Lung microvascular endothelial cell (primary cell): ENCODE measurements around the gene CPAMD8. TPM values are rescaled to one million over a fixed set of nuclear protein-coding genes. Genes with fewer than 3 reads are reported as not detected.
"Not testable (repeated sequence)": the region's sequence is repeated elsewhere in the genome, so short reads cannot be mapped to it uniquely, and the experiment has no call there.

Experiments used
- DNase-seq, 2 donors: peaks; one replicate each; pipeline versions ENCODE4 v3.0.0 to v3.0.0-alpha.2; 2010; ENCODE audit warnings: low read depth in 2 of 2
- total RNA-seq: library from RNA; depleted of rRNA; stranded (reverse); fragments of >200 nt; gene quantifications from 2 replicates; pipeline ENCODE4 v1.2.1, GENCODE V29; 2014

Gene CPAMD8
- total RNA-seq, 1 donor from 2014 or later: 5.2 TPM

DNA sequence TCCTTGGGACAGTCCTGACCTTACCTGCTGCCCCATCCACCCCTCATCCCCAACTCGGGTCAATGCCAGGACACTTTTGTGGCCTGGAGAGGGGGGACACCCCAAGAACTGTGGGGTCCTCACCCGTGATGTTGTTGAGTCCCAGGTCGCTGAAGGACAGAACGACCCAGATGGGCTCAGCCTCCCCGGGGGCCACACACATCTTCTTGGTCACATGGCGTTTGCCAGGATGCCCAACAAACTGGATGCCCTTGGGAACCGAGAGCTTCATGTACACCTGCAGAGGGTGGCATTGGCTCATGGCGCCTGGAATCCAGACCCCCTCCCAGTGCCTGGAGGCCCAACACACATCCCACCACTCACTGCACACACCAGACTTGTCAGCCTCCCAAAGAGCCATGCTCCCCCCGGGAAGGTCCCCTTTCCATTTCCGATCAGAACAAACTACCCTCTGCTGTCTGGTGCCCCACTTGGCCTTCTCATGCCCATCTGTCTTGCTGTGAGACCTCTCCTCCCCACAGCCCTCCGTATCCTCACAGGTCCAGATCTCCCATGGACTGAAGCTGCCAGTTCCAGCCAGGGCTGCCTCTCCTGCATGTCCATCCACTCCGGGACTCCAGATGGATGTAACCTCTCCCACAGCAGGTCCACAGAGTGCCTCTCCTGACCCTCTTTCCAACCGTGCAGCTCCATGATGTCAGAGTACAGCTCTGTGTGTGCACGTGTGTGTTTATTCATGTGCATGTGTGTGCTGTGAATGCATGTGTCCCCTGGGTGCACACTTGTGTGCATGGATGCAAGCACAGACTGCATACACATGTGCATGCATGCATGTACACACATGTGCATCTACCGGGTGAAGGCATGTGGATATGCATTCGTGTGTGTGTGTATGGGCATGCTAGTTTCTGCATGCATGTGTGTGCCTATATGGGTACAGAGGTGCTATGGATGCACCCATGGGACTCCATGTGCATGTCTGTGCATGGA is 79.4 kb downstream of the CPAMD8 start:
- no peak for DNase-seq

DNA sequence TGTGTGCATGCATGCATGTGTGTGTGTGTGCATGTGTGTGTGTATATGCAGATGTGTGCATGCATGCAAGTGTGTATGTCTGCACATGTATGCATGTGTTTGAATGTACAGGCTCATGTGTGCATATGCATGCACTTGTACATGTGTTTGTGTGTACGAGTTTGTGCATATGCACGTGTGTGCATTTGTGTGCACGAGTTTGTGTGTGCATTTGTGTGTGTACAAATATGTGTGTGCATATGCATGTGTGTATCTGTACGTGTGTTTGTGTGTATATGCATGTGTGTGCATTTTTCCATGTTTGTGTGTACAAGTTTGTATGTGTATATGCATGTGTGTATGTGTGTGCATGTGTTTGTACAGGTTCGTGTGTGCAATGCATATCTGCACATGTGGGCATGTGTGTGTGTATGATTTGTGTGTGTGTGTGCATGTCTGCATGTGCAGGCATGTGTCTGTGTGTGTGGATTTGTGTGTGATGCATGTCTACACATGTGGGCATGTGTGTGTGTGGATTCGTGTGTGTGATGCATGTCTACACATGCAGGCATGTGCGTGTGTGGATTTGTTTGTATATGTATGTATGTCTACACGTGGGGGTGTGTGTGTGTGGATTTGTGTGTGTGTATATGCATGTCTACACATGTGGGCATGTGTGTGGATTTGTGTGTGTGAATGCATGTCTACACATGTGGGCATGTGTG is 80.7 kb downstream of the CPAMD8 start:
- DNase-seq: no peak

GRCh38 chr19:16945364-16945714 is 81.3 kb downstream of the CPAMD8 start:
- no peak for DNase-seq

GRCh38 chr19:16944626-16945363 is 81.8 kb downstream of the CPAMD8 start:
- no peak for DNase-seq

DNA sequence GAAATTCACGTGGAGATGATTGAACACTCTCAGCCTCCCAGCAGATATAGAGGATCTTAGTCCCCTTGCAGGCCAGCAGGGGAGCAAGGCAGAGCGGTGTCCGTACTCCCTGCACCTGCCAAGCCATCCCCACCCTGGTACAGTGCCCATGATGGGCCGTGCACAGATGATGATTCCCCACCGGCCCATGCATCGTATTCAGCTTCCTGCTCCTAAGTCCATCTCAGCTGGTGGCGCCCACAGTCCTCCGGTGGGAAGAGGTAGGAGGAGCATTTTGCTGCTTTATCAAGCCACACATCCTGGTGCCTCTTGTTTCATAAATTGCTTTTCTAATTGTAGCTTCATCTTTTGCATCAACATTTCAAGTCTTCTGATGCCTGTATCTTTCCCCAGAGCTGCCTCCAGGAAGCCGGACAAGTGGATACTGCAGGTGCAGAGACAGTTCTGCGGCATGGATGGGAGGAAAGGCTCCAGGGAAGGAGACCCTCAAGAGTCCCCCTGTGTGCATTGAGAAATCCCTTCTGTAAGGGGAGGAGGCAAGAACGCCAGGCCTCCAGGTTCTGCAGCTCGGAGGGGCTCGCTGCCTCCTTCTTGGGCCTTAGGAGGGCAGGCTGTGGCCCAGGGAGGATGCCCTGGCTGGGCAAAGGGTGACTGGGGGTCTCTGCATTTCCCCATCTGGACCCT is 82.5 kb downstream of the CPAMD8 start:
- no peak for DNase-seq

DNA sequence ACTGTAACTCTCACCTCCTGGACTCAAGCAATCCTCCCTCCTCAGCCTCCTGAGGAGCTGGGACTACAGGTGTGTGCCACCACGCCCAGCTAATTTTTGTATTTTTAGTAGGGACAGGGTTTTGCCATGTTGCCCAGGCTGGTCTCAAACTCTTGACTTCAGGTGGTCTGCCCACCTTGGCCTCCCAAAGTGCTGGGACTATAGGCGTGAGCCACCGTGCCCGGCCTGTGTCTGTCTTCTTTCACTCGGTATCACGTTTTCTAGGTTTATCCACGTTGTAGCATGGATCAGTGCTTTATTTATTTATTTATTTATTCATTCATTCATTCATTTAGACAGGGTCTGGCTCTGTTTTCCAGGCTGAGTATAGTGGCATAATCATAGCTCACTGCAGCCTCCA is 83.5 kb downstream of the CPAMD8 start:
- not testable (repeated sequence) for DNase-seq

GRCh38 chr19:16942583-16942982 is 84.0 kb downstream of the CPAMD8 start:
- DNase-seq: no peak

DNA sequence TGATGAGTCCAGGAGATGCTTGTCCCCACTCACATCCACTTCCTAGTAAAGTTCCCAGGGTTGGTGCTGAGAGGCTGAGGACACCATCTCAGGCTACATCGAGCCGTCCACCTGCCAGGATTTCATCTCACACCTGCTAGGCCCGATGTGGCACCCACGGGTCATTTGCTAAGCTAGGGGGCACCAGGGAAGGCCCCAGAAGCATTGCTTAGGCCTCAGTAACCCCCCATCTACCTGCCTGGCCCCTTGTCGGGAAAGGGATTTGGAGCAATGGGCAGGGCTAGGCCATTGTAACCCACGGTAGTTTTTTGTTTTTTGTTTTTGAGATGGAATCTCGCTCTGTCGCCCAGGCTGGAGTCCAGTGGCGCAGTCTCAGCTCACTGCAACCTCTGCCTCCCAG is 86.0 kb downstream of the CPAMD8 start:
- DNase-seq: no peak

GRCh38 chr19:16940063-16940462 is 86.5 kb downstream of the CPAMD8 start:
- not testable (repeated sequence) for DNase-seq

DNA sequence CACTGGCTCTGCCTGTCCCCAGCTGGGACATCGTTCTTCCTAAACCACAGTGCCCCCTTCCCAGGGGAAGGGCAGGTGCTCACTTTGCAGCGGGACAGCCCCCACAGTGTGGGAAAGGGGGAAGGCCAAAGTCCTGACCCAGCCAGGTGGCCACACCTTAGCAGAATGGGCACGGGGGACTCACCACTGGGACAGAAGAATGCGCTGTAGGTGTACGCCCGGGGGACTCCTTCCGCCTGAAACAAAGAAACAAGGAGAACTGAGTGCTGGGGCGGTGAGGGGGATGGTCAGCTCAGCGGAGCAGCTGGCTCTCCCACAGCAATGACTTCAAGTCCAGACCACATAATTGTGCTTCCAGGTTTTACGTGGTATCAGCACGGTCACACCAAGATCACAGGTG is 88.4 kb downstream of the CPAMD8 start:
- no peak for DNase-seq

DNA sequence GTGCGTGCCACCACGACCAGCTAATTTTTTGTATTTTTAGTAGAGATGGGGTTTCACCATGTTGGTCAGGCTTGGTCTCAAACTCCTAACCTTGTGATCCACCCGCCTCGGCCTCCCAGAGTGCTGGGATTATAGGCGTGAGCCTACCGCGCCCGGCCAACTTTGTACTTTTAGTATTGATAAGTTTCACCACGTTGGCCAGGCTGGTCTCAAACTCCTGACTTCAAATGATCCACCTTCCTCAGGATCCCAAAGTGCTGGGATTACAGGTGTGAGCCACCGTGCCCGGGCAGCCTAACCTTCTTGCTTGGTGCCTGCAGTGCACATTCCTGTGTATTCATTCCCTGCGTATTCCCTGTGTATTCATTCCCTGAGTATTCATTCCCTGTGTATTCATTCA is 88.8 kb downstream of the CPAMD8 start:
- DNase-seq: not testable (repeated sequence)

- no peak for DNase-seq
Observed at GRCh38 chr19:16936901-16937300, 89.7 kb downstream of the CPAMD8 start.

DNA sequence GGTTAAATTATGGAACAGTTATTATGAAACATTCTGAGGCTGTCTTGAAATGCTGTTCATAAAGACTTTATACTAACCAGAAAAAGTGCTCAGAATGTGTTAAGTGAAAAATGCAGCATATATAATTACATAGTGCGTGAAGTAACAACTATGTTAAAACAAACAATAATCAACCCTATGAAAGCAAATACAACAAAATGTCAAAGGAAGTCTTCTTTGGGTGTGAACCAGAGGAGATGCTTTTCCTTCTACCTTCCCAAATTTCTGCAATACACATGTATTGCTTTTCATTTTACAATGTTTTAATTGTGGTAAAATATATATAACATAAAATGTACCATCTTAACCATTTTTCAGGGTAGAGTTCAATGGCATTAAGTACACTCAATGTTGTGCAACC is 92.1 kb downstream of the CPAMD8 start:
- no peak for DNase-seq

DNA sequence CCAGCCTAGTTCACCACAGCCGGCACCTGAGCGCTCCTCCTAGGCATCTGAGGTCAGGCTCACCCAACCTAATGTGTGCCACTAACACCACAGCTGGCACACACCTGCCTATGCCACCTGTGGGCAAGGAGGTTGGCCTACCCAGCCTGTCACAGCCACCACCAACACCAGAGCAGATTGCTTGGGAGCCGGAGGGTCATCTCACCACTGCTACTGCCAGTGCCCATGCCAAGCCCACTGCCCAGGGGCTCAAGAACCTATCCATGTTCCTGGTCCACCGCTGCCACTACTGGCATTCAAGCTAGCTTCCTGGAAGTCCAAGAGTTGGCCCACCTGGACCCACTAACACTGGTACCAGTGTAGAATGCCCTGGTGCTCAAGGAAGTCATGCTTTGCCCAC is 95.3 kb downstream of the CPAMD8 start:
- no peak for DNase-seq

- no peak for DNase-seq
Observed at GRCh38 chr19:16930753-16931152, 95.9 kb downstream of the CPAMD8 start.

GRCh38 chr19:16928916-16929315 is 97.7 kb downstream of the CPAMD8 start:
- DNase-seq: no peak

- no peak for DNase-seq
Observed at GRCh38 chr19:16928351-16928750, 98.3 kb downstream of the CPAMD8 start.

- DNase-seq: no peak
Observed at GRCh38 chr19:16927883-16928282, 98.7 kb downstream of the CPAMD8 start.

- no peak for DNase-seq
Observed at GRCh38 chr19:16922949-16923348, 103.7 kb downstream of the CPAMD8 start.

DNA sequence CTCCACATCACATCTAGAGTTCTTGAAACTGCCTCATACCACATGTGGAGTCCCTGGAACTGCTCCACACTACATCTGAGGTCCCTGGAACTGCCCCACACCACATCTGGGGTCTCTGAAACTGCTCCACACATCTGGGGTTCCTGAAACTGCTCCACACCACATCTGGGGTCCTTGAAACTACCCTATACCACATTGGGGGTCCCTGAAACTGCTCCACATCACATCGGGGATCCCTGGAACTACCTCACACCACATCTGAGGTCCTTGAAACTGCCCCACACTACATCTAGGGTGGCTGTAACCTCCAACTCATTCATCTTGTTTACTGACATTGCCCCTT is 104.0 kb downstream of the CPAMD8 start:
- DNase-seq: no peak

DNA sequence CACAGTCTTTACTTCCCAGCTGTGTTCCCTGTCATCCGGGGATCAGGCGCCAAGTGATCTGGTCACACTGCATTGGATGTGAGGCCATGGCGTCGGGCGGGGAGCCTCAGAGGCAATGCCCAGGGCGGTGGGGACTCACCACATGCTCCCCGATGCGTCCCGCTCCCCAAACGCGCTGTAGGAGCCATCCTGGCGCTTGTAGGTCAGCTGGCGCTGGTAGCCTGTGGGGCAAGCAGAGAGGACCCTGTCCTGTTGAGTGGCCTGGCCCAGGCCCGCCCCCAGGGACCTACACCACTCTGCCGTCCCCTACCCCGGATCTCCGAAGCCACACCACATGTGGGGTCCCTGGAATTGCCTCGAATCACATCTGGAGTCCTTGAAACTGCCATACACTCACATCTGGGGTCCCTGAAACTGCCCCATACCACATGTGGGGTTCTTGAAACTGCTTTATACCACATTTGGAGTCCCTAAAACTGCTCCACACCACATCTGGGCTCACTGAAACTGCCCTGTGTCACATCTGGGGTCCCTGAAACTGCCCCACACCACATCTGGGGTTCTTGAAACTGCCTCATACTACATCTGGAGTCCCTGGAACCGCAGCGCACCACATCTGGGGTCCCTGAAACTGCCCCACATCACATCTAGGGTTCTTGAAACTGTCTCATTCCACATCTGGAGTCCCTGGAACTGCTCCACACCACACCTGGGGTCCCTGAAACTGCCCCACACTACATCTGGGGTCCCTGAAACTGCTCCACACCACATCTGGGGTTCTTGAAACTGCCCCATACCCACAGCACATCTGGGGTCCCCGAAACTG is 104.6 kb downstream of the CPAMD8 start:
- DNase-seq: no peak
